NCI-H748 treated with DMSO at 0.1 percent for 48 hours (cell line): Measurements from ENCODE around the gene RGR.

Experiments used
- DNase-seq: peaks from one replicate; lab custom pipeline; 2025; lab: John Stamatoyannopoulos, UW

Gene RGR

DNA sequence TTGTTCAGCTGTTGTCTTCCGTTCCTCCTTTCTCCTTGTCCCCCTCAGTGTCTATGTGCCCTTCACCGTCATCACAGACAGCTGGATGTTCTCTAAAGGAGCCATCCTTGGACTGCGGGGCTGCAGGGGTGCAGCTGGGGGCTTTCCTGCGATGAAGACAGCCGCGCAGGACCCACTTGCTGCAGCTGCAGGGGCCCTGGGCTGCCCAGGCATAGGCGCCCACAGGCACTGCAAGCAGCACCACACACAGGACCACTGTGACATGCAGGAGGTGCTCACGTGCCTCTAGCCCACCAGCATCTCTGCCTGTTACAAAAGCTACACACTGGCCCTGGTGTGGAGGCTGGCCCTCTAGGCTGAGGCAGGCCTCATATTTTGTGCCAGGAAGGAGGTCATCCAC lies 22.9 kb upstream of the RGR start:
- no peak for DNase-seq

DNA sequence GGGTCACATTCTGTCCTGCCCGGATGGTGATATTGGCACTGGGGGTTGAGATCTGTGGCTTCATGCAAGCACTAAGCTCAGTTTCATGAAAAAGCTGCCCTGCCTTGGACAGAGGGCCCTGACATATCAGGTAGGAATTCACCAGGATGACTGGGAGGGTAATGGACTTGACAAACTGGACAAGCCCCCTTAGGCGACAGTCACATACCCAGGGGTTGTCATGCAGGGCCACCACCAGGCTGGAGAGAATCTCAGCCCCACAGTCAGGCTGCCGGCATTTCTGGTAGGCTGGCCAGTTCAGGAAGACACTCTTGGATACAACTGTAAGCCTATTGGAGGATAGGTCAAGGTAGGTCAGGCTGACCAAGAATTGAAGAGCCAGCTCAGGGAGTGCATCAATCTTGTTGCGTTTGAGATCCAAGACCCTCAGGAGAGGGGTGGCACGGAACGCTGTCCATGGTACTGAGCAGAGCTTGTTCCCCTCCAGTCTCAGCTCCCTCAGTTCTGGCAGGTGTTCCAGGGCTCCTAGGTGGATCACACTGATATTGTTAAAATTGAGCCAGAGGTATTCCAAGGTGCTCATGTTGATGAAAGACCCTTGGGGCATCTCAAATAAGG lies 20.3 kb upstream of the RGR start:
- DNase-seq = no peak

DNA sequence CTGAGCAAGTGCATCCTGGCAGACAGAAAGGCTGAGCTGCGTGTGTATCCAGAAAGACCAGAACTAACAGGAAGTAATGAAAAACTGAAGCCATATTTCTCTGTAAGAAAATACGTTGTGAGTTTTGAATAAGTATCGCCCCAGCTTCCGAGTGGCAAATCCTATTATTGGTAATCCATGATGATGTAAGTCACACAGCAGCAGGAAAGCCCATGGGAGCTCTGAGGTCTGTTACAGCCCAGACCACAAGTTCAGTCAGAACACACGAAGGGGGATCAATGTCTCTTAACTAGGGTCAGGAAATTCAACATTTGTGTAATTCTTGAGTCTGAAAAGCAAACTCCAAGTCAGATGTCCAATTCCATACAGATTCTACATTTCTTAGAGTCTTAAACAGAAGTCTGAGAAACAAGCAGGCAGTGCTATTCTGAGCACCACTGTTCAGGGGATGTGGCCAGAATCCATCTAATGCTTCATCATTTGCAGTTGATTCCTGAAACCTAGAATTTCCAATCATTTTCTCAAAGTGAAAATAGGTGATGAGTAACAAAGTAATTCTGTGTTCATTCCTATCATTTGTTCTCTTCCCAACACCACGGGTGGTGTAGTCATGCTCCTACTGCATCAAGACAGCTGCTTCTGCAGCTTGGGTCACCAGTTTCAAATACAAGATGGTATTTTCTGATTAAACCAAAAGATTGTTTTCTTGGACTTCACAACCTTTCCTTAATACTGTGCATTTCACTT lies 19.3 kb upstream of the RGR start, which contains the start of gene LRIT2:
Gene LRIT2 (minus strand): TSS at position 118 of the 747 bp plus-strand sequence. CDS start 24 bp downstream, at position 94.
- no peak for DNase-seq

DNA sequence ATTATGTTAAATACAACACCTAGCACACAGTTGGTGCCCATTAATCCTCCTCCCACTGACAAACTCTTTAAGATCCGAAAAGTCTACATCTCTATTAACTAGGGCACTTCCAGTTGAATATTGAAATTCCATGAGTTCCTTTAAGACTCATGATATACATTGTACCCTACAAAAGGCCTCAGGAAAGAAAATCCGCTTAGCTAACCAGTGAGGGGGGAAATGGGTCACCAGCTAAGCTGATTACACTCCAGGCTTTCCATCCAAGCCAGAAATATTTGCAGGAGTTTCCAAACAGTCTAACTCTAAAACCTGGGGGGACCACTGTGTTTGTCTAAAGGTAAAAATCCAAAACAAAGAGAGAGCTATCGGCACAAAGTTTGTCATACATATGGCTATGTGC lies 18.2 kb upstream of the RGR start:
- no peak for DNase-seq

DNA sequence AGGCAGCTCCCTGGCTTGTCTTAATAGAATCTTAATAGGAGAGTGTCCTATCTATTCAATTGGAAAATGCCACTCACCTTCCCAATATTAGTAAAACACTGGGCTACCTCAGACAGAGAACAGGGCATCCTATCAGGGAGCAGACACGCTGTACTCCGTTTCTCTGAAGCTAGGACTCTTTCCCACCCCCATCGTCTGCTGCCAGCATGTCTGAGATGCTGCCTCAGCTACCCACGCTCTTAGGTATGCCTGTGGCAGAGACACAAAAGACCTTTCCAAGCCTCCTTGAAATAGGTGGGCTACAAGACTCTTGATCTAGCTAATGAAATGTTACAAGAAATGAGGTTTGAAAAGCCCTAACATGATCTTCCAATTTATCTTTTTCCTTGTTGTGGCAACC lies 17.0 kb upstream of the RGR start:
- no peak for DNase-seq

DNA sequence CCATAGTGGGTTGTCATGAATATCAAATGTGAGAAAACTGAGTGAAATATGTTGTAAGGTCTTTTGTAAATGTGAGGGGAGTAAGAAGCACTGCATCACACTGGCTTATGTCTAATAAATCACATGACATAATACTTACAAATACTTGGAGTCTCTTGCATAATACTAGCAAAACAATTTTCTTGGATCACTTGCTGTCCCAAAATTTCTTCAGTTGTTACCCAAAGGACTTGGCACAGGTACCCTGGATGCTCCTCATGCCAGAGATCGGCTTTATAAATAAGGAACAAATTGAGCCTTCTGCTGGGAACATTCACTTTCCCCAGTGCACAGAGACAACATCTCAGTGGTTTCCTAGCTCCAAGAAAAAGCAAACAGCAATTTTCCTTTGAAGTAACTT lies 14.5 kb upstream of the RGR start:
- DNase-seq = no peak

DNA sequence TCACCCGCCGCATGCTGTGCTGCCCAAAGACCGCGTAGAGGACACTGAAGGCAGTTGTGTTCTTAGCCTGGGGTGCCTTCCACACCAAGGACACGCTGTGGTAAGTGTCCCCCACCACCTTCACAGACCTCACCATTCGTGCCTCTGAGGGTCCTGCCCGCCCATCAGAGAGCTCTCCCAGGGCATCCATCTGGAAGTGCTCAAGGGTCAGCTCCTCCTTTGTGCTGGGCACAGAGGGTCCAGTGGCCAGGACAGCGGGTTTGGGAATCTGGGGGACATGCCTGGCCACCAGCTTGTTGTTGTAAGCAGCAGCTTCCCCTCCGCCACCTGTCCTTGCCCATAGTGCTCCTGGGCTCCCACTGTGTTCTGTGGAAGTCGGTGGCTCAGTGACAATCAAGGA lies 12.5 kb upstream of the RGR start:
- no peak for DNase-seq

DNA sequence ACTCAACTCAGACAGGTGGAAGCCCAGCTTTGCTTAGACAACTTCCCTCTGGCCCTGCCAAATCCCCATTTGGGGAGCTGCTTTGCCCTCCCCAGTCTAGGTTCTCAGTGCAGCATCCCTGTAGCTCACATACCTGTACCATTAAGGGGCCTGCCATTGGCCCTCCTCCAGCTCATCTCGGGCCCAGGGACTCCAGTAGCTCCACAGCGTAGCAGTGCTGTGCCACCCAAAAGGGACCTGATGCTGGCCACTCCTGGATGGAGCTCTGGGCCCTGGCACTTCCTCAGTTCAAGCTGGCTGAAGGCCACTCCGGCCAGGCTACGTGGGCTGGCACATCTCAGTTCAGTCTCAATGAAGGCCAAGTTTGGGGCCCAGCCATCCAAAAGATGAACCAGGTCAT lies 10.9 kb upstream of the RGR start:
- no peak for DNase-seq

DNA sequence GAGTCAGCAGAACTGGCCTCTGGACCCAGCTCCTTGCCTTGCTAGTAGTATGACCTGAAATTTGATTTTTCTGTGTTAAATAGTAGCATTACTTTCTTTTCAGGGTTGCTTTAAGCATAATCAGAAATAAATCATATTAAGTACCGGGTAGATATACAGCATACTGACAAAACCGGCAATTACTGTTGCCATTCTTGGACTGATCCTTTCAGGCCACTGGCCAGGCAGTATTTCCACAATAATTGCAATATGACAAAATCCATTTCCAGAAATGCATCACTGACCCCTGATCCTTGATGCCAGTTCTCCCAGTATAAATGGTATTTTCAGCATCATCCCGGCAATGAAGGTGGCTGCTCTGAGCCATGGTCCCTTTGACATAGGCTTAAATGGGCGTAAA lies 10.4 kb upstream of the RGR start:
- no peak for DNase-seq

DNA sequence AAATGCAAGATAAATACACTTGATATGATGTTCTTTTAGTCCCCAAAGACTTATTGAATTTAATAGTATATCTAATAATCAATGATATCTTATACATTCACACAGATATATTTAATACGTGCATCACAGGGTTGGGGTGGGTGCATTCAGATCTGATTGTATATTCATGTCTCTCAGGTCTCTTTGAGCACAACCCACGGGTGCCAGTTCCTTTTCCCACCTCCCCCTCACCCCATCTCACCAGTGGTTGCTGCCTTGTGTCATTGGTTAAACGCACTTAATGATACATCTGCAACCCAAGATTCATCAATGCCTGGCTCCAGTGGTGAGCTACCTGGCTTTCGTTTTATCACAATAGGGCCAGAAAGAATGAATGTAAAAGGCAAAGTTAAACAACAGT lies 9.8 kb upstream of the RGR start:
- DNase-seq = no peak

DNA sequence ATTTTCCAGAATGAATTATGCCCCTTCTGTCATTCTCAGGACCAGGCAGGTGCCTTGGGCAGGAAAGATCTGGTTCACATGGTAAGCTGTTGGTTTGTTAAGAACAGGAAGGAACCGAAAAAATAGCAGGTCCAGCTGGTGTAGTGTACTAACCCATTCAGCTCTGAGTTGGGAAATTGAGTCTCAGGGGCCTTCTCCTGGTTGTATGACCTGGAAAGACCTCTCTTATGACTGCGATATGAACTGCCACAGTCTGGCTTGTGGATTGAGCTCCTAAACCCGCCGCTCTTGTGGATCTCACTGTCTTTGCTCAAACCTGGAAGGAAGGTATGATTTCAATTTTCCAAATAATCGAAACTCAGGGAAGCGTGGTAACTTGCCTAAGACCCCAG lies 8.1 kb upstream of the RGR start:
- DNase-seq = no peak

DNA sequence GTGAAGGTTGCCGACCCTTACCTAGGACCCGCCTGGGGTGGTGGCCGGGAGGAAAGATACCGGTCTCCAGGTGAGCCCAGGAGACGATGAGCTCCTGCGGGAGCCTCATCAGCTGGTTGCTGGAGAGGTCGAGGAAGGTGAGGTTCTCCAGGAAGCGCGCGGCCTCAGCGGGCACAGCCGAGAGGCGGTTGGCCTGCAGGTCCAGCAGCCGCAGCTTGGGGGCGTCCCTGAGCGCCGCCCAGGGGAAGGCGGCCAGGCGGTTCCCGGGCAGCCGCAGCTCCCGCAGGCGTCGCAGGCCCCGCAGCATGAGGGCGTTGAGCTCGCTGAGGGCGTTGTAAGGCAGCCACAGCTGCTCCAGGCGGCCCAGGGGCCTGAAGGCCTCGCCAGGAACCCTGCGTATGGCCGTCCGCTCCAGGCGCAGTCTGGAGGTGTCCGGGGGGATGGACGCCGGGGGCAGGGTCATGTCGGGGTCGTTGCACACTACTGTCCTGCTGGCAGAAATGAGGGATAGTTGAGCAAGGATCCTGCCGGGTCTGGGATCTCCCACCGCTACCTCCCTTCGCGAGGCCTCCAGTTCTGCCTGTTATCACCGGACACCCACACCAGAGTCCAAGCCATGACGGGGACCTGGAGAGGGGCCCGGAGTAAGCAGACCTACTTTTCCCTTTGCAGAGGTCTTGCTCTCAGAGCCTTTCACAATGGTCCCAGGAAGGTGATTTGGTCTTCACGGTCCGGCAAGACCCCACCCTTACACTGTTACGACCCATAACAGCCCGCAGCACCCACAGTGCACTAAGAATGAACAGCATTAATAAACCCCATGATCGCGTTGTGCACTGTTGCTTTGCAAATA lies 7.4 kb upstream of the RGR start:
- DNase-seq = no peak

DNA sequence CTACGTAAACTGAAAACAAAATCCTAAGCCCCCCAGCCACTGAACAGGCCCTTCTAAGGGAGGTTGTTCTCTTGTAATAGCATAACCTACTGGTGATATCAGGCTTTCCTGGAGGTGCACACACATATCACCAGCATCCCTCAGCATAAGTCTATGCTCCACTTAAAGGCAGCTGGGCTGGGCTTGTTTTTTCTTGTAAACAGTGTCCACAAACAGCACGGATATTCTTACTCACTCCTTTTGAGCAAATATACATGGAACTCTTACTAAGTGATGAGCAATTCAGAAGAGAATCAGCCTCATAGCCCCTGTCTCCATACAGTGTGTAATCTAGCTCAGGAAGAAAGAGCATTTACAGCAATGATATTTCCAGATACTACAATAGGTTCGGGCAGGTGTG lies 5.9 kb upstream of the RGR start:
- no peak for DNase-seq

DNA sequence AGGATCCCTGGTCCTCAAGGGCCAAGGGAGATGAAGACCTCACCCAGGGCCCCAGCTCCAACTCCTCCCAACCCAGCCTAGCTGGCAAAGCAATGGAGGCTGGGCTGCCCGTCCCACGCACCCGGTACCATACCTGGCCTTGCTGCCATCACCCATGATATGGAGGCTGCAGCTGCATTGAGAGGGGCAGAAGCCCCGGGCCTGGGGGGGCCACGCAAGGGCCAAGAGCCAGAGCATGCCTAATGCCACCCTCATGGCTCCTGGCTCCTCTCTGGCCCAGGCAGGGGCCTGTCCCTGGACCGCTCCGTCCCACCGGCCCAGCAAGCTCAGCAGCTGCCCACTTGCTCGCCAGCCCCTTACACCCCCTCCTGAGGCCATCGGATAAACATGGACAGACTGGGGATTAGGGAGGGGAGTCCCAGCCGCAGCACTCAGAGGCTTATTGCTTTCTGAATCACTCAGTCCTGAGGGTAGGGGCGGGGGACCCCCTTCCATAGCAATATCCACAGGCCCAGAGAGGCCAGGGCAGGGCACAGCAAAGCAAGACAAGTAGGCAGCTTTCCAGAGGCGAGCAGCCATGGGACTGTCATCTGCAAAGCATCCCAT lies 3.6 kb upstream of the RGR start, which contains the start of gene LRIT1:
Gene LRIT1 (minus strand): TSS at position 362 of the 606 bp plus-strand sequence. CDS start 107 bp downstream, at position 255.
- no peak for DNase-seq

DNA sequence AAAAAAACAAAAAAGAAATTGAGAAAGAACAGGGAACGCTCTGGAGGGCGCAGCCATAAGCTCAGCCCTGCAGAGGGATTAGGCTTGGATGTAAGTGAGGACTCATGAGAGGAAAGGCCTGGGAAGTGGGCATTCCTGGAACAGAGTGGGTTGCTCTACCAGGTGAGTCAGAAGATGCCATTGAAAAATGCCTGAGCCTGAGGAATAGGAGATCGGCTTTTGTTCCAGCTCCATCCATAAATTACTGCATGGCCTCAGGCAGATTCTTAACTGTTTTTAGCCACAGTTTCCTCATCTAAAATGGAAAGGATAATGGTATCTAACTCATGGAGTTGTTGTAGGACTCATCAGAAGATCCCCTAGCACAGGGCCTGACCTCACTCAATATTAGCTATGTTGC lies 1.1 kb upstream of the RGR start:
- DNase-seq = no peak

DNA sequence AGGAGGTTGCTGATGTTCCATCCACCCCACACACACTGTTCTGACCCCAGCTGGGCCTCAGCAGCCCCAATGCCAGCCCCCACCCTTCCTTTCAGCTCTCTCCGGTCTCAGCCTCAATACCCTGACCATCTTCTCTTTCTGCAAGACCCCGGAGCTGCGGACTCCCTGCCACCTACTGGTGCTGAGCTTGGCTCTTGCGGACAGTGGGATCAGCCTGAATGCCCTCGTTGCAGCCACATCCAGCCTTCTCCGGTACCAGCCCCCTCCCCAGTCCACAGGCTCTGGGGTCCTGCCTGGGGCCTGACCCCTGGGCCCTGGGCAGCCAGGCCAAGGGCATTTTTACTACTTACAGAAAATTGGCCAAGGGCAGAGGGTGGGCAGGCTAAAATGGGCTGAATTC lies 2.6 kb downstream of the RGR start:
- DNase-seq = no peak

DNA sequence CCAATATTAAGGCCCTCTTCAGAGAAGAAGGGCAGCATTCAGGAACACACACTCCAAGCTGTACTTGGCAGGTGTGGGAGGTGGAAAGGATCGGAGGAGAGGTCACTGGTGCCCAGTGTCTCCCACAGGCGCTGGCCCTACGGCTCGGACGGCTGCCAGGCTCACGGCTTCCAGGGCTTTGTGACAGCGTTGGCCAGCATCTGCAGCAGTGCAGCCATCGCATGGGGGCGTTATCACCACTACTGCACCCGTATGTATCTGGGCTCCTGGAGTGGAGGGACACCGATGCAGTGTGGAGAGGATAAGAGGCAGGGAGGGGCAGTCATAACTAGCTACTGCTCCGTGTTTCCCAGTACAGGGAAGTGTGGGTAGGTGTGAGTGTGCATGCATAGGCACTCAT lies 3.9 kb downstream of the RGR start:
- DNase-seq = no peak

DNA sequence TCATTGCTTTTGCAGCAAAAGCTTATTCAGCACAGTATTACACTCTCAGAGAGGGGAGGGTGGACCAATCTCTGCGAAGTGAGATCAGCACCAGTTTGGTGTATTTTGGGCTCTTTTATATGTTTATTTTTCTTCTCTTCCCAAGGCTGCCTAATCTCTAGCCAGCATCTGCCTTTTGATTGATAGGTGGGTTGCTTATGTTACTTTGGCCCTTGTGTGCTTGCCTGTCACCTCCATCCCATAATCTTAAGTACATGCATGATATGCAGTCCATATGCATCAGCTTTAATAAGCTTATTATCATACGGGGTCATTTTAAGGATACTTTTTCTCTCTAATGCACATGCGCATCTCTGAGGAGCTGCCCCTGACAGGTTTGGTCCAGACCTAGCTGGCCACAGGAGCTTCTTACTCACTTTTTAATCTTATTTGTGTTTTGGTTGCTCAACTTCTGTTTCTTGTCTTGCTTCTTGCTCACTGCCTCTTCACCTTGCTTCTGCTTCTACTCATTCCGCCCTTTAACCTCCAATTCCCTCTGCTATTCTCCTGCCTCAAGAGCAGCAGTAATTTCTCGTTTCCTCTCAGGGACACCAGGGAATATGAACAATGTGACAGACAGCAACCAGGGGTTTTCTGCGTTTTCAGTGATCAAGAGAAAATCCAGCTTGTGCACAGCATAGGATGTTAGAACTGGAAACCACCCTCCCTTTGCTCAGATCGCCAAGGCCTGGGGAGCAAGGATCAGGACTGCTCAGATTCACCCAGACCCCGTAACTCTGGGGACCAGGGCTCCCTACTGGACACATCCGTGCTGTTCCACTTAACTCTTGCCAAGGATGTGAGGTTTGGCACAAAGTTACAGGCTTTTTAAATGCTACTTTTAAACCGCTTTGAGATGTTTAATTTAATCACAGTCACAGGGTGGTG lies 10.0 kb downstream of the RGR start:
- no peak for DNase-seq

DNA sequence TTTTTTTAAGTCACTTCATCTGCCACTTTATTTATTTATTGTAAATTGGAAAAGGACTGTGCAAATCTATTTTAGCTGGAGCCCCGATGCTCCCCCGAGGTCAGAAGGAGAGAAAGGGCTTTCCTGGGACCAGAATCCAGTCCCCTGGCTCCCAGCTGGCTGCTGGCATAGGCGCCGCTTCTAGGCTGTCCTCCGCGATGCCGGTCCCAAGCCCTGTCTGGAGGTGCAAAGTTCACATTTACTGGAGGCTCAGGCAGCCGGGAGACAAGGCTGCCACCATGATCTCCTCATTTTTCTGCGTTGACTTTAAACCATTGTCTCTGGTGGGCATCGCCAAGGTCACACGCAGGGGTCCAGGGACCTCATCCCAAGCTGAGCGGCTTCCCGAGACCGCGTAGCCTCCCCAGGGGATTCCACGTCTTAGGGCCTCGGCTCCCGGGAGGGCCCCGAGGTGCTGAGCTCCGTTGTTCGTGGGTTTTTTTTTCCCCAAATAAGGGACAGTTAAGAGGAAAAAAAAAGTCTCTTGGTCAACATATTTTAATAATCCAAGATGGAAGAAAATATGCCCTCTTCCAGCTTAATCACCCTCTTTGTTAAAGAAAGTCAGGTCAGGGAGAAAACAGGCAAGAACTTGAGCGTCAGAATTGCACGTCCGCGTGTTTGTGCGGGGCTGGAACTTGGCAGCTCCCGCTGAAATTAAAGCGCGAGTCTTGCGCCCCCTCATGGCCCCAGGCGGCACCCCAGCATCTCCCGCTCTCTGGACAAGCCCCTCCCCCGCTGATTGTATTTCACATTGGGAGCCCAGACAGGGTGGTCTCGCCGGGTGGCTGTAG lies 11.9 kb downstream of the RGR start:
- no peak for DNase-seq

DNA sequence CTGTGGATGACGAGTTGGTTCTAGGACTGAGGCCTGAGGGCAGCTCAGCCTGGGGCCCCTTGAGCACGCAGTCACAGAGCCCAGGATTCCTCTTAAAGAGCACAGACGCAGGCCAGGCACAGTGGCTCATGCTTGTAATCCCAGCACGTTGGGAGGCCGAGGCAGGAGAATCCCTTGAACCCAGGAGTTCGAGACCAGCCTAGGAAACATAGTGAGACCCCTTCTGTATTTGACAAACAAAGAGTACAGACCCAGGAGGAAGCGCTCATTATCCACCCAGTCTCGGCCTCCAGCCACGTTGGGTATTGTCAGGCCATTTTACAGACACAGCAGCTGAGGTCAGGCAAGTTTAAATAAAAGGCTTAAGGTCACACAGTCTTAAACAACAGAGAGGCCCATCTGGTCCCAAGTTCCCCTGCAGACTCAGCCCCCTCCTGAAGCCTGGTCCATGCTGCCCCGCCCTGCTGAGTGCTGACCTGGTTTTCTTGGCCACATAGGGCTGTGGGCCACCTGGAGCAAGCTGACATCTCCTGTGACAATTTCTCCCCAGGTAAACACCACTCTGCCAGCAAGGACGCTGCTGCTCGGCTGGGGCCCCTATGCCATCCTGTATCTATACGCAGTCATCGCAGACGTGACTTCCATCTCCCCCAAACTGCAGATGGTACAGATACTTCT lies 12.6 kb downstream of the RGR start:
- no peak for DNase-seq
